ENCODE data around the gene MINDY2.
"Not testable (repeated sequence)": the region's sequence is repeated elsewhere in the genome, so short reads cannot be mapped to it uniquely, and the experiment has no call there.

The MINDY2 gene

GRCh38 chr15:58880320-58880719, 109.2 kb downstream of the MINDY2 start:
- TF ChIP-seq, protein P1, sequence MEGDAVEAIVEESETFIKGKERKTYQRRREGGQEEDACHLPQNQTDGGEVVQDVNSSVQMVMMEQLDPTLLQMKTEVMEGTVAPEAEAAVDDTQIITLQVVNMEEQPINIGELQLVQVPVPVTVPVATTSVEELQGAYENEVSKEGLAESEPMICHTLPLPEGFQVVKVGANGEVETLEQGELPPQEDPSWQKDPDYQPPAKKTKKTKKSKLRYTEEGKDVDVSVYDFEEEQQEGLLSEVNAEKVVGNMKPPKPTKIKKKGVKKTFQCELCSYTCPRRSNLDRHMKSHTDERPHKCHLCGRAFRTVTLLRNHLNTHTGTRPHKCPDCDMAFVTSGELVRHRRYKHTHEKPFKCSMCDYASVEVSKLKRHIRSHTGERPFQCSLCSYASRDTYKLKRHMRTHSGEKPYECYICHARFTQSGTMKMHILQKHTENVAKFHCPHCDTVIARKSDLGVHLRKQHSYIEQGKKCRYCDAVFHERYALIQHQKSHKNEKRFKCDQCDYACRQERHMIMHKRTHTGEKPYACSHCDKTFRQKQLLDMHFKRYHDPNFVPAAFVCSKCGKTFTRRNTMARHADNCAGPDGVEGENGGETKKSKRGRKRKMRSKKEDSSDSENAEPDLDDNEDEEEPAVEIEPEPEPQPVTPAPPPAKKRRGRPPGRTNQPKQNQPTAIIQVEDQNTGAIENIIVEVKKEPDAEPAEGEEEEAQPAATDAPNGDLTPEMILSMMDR (IDR thresholded peaks at IDR 0.05; ENCODE audit: insufficient read depth, low read depth, low read length, missing control alignments) = no peak
- no peak overlapping the region for H3K4me3 ChIP-seq (ENCODE audit: low read depth, low read length)
- DNase-seq (ENCODE audit: low read depth) = peak; percentile 65

DNA sequence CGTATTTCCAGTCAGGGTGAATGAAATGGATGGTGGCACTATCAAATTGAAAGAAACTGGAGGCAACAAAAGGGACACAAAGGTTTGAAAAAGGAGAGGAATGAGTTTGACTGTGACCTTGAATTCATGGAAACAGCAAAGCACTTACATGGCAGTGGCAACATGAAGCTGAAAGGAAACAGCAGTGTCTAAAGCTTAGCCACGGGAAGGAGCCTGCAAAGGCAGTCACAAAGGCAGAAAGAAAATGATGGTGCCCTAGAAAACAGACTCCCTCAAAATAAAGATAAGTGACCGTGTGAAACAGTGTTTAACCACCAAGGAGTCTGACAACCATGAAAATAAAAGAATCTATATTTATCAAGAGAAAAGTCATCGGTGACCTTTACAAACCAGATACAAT, 111.1 kb downstream of the MINDY2 start:
- no peak overlapping the region for H3K4me3 ChIP-seq (ENCODE audit: low read depth, low read length)
- TF ChIP-seq, protein P1 (IDR thresholded peaks at IDR 0.05; ENCODE audit: insufficient read depth, low read depth, low read length, missing control alignments) = no peak
- no peak for DNase-seq (ENCODE audit: low read depth)

DNA sequence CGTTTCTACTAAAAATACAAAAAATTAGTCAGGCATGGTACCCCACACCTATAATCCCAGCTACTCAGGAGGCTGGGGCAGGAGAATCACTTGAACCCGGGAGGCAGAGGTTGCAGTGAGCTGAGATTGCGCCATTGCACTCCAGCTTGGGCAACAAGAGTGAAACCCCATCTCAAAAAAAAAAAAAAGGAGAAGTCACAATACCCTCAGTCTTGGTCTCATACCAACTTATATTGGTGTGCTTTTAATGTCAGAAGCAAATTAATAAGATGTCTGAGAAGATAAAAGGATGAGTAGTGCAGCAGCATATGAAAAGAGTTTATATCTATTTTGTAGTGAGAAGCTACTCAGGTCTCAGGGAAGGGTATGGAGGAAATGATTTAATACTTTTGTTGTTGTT, 112.8 kb downstream of the MINDY2 start:
- DNase-seq (ENCODE audit: low read depth); H3K4me3 ChIP-seq (ENCODE audit: low read depth, low read length): not testable (repeated sequence)

- no peak for DNase-seq (ENCODE audit: low read depth)
- TF ChIP-seq, protein P1 (IDR thresholded peaks at IDR 0.05; ENCODE audit: insufficient read depth, low read depth, low read length, missing control alignments) = no peak
- no peak overlapping the region for H3K4me3 ChIP-seq (ENCODE audit: low read depth, low read length)
These were observed 115.8 kb downstream of the MINDY2 start for GRCh38 chr15:58886921-58887320.

GRCh38 chr15:58889363-58889762, 118.3 kb downstream of the MINDY2 start:
- no peak overlapping the region for H3K4me3 ChIP-seq (ENCODE audit: low read depth, low read length)
- no peak for DNase-seq (ENCODE audit: low read depth)
- TF ChIP-seq, protein P1 (IDR thresholded peaks at IDR 0.05; ENCODE audit: insufficient read depth, low read depth, low read length, missing control alignments) = no peak

GRCh38 chr15:58898150-58898680, 127.1 kb downstream of the MINDY2 start:
- no peak overlapping the region for H3K4me3 ChIP-seq (ENCODE audit: low read depth, low read length)
- TF ChIP-seq, protein P1 (IDR thresholded peaks at IDR 0.05; ENCODE audit: insufficient read depth, low read depth, low read length, missing control alignments) = no peak
- DNase-seq (ENCODE audit: low read depth) = peak; percentile 14

DNA sequence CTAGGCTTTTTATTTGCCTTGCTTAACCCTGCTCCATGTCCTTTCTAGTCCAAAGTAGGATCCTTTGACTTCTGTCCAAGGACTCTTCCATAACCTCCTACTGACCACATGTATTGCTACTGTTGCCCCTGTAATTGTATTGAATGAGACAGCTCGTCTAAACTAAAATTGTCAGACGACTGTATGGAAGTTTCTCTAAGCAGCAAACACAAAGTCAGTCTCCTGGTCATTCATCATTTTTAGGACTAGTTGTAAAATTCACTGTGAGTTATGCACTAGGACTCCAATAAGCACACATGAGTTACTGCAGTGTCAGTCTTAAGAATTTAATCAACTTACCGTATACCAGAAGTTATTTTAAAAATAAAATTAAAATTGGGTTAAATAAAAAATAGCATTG, 129.5 kb downstream of the MINDY2 start:
- TF ChIP-seq, protein P1 (IDR thresholded peaks at IDR 0.05; ENCODE audit: insufficient read depth, low read depth, low read length, missing control alignments) = no peak
- DNase-seq (ENCODE audit: low read depth) = no peak
- H3K4me3 ChIP-seq (ENCODE audit: low read depth, low read length) = no peak overlapping the region
